Activated CD8-positive, alpha-beta memory T cell treated with anti-CD3 and anti-CD28 coated beads, Interleukin-2, amount 10 ng/mL, durations not matched to agents 7 days and 5 days (primary cell): ENCODE data around the gene GAS2L1. TPM values are rescaled to one million over a fixed set of nuclear protein-coding genes. Genes with fewer than 3 reads are reported as not detected.
A peak's percentile ranks its signal among the peaks of the same experiment; 100 is the strongest.

Experiments used
- ATAC-seq: fragments of 150-1000 bp; cut with Tn5 transposase; one replicate; pipeline ENCODE4 v1.10.0; 2021; ENCODE audit warnings: moderate library complexity
- CTCF ChIA-PET: fragments of 350-600 bp; sonication (Branson Sonifier 250); formaldehyde crosslinking; loops from one replicate; lab custom pipeline; 2021; ENCODE audit warnings: antibody characterized with exemption; lab: Charles Lee
- DNase-seq: peaks from one replicate; pipeline ENCODE4 v3.0.0-alpha.2; 2020
- H3K27ac Mint-ChIP-seq: one replicate; pipeline ENCODE4 v1.8.0; 2021; ENCODE audit warnings: mild to moderate bottlenecking, mixed read lengths
- H3K27me3 Mint-ChIP-seq: one replicate; pipeline ENCODE4 v1.8.0; 2021; ENCODE audit warnings: mixed read lengths
- H3K36me3 Mint-ChIP-seq: one replicate; pipeline ENCODE4 v1.8.0; 2021; ENCODE audit warnings: mild to moderate bottlenecking, mixed read lengths
- H3K4me1 Mint-ChIP-seq: one replicate; pipeline ENCODE4 v1.8.0; 2021; ENCODE audit warnings: mixed read lengths
- H3K4me3 Mint-ChIP-seq: one replicate; pipeline ENCODE4 v1.8.0; 2021; ENCODE audit warnings: mild to moderate bottlenecking, moderate library complexity, mixed read lengths
- H3K9me3 Mint-ChIP-seq: one replicate; pipeline ENCODE4 v1.8.0; 2022; ENCODE audit warnings: low read depth, mixed read lengths
- total RNA-seq, 2 experiments: library from RNA; stranded (reverse); gene quantifications; one replicate each; pipeline ENCODE4 v1.2.3, GENCODE V29; 2021

The GAS2L1 gene
- total RNA-seq, 2 experiments from 2014 or later, result 12.0 to 16.9 TPM

GRCh38 chr22:29290061-29290460 lies 16.4 kb upstream of the GAS2L1 start:
- CTCF ChIA-PET, result no interaction called here
- Mint-ChIP-seq H3K9me3 (no peaks in the 10 kb centered on the region), H3K27me3 (no peaks in the 10 kb centered on the region), H3K27ac (no peak overlapping the region), H3K4me1 (peaks cover 6% of the 10 kb centered on the region), H3K36me3 (peaks cover 66% of the 10 kb centered on the region), H3K4me3 (no peak overlapping the region)
- DNase-seq, result no peak
- ATAC-seq, result no peak

- Mint-ChIP-seq H3K36me3 (peaks cover 67% of the 10 kb centered on the region), H3K27me3 (no peaks in the 10 kb centered on the region), H3K9me3 (no peaks in the 10 kb centered on the region), H3K27ac (no peak overlapping the region), H3K4me1 (peaks cover 6% of the 10 kb centered on the region), H3K4me3 (no peak overlapping the region)
- CTCF ChIA-PET, result no interaction called here
- ATAC-seq (no peak), DNase-seq (no peak)
These were observed 15.2 kb upstream of the GAS2L1 start for GRCh38 chr22:29291215-29291614.

- Mint-ChIP-seq H3K9me3 (no peaks in the 10 kb centered on the region), H3K27me3 (no peaks in the 10 kb centered on the region), H3K4me1 (peaks cover 2% of the 10 kb centered on the region), H3K36me3 (peaks cover 66% of the 10 kb centered on the region), H3K4me3 (no peak overlapping the region), H3K27ac (no peak overlapping the region)
- CTCF ChIA-PET, result no interaction called here
- DNase-seq (no peak), ATAC-seq (no peak)
These were observed 14.1 kb upstream of the GAS2L1 start for GRCh38 chr22:29292379-29292778.

- Mint-ChIP-seq H3K4me3 (no peak overlapping the region), H3K9me3 (no peaks in the 10 kb centered on the region), H3K27me3 (no peaks in the 10 kb centered on the region), H3K4me1 (no peaks in the 10 kb centered on the region), H3K27ac (no peak overlapping the region), H3K36me3 (peaks cover 49% of the 10 kb centered on the region)
- CTCF ChIA-PET, result interaction anchor here (0.8 kb wide), 1 partner anchor 11 kb away, joined by 3 read pairs; no protein-coding TSS in a partner anchor
- ATAC-seq (no peak), DNase-seq (no peak)
These were observed 7.8 kb upstream of the GAS2L1 start for GRCh38 chr22:29298641-29299040.

- no peaks in the 10 kb centered on the region for H3K27me3 Mint-ChIP-seq
- ATAC-seq (no peak), DNase-seq (no peak)
- no peaks in the 10 kb centered on the region for H3K9me3 Mint-ChIP-seq
- H3K4me3 Mint-ChIP-seq, result no peak overlapping the region
- H3K27ac Mint-ChIP-seq, result no peak overlapping the region
- no peaks in the 10 kb centered on the region for H3K4me1 Mint-ChIP-seq
- H3K36me3 Mint-ChIP-seq, result peaks cover 47% of the 10 kb centered on the region
- CTCF ChIA-PET, result interaction anchor here (0.6 kb wide), 1 partner anchor 148 kb away, joined by 3 read pairs; no protein-coding TSS in a partner anchor
These were observed 7.1 kb upstream of the GAS2L1 start for GRCh38 chr22:29299136-29299900.

GRCh38 chr22:29300467-29300806 lies 6.0 kb upstream of the GAS2L1 start:
- peaks cover 43% of the 10 kb centered on the region for H3K36me3 Mint-ChIP-seq
- H3K27me3 Mint-ChIP-seq, result peaks cover 4% of the 10 kb centered on the region
- H3K4me1 Mint-ChIP-seq, result no peaks in the 10 kb centered on the region
- no peak overlapping the region for H3K4me3 Mint-ChIP-seq
- no peak for DNase-seq
- no peak for ATAC-seq
- CTCF ChIA-PET, result no interaction called here
- H3K9me3 Mint-ChIP-seq, result no peaks in the 10 kb centered on the region
- H3K27ac Mint-ChIP-seq, result no peak overlapping the region

- Mint-ChIP-seq H3K4me1 (peaks cover 2% of the 10 kb centered on the region), H3K27me3 (peaks cover 5% of the 10 kb centered on the region), H3K36me3 (peaks cover 38% of the 10 kb centered on the region), H3K4me3 (no peak overlapping the region), H3K9me3 (no peaks in the 10 kb centered on the region), H3K27ac (peak overlapping the region; percentile 65)
- no peak for ATAC-seq
- no peak for DNase-seq
- CTCF ChIA-PET, result no interaction called here
These were observed 5.4 kb upstream of the GAS2L1 start for GRCh38 chr22:29300807-29301601.

- H3K27me3 Mint-ChIP-seq, result peaks cover 6% of the 10 kb centered on the region
- H3K36me3 Mint-ChIP-seq, result peaks cover 32% of the 10 kb centered on the region
- H3K9me3 Mint-ChIP-seq, result no peaks in the 10 kb centered on the region
- CTCF ChIA-PET, result interaction anchor here (2.2 kb wide), 1 partner anchor 11 kb away, joined by 10 read pairs; no protein-coding TSS in a partner anchor
- H3K4me3 Mint-ChIP-seq, result no peak overlapping the region
- H3K4me1 Mint-ChIP-seq, result peaks cover 6% of the 10 kb centered on the region
- DNase-seq, result no peak
- ATAC-seq, result no peak
- no peak overlapping the region for H3K27ac Mint-ChIP-seq
These were observed 4.6 kb upstream of the GAS2L1 start for GRCh38 chr22:29301716-29302401.

- peaks cover 7% of the 10 kb centered on the region for H3K4me1 Mint-ChIP-seq
- no peak overlapping the region for H3K27ac Mint-ChIP-seq
- ATAC-seq (no peak), DNase-seq (no peak)
- H3K9me3 Mint-ChIP-seq, result no peaks in the 10 kb centered on the region
- peaks cover 28% of the 10 kb centered on the region for H3K36me3 Mint-ChIP-seq
- H3K4me3 Mint-ChIP-seq, result no peak overlapping the region
- CTCF ChIA-PET, result interaction anchor here (2.2 kb wide), 1 partner anchor 11 kb away, joined by 10 read pairs; no protein-coding TSS in a partner anchor
- H3K27me3 Mint-ChIP-seq, result peaks cover 7% of the 10 kb centered on the region
These were observed 4.1 kb upstream of the GAS2L1 start for GRCh38 chr22:29302402-29302680.

GRCh38 chr22:29302681-29303465 lies 3.6 kb upstream of the GAS2L1 start:
- H3K27ac Mint-ChIP-seq, result no peak overlapping the region
- ATAC-seq, result no peak

GRCh38 chr22:29305836-29306174 lies 645 bp upstream of the GAS2L1 start:
- Mint-ChIP-seq H3K4me1 (peaks cover 36% of the 10 kb centered on the region), H3K36me3 (peaks cover 3% of the 10 kb centered on the region), H3K27ac (no peak overlapping the region), H3K27me3 (peaks cover 9% of the 10 kb centered on the region), H3K9me3 (no peaks in the 10 kb centered on the region), H3K4me3 (peak overlapping the region; percentile 75)
- no peak for ATAC-seq
- DNase-seq, result no peak
- CTCF ChIA-PET, result interaction anchor here (0.6 to 1.9 kb wide), 5 partner anchors 13 to 58 kb away, joined by 3 to 4 read pairs (median 4); no protein-coding TSS in a partner anchor

More at GRCh38 chr22:29302681-29303465, 3.6 kb upstream of the GAS2L1 start:
- H3K4me1 Mint-ChIP-seq, result peaks cover 12% of the 10 kb centered on the region
- H3K4me3 Mint-ChIP-seq, result no peak overlapping the region
- peaks cover 9% of the 10 kb centered on the region for H3K27me3 Mint-ChIP-seq
- no peak for DNase-seq
- CTCF ChIA-PET, result interaction anchor here (1.3 to 2.2 kb wide), 2 partner anchors 10 to 57 kb away, joined by 3 to 10 read pairs; no protein-coding TSS in a partner anchor
- peaks cover 23% of the 10 kb centered on the region for H3K36me3 Mint-ChIP-seq
- no peaks in the 10 kb centered on the region for H3K9me3 Mint-ChIP-seq

GRCh38 chr22:29306835-29307595 lies 565 bp downstream of the GAS2L1 start:
- DNase-seq, result no peak
- Mint-ChIP-seq H3K4me3 (peak overlapping the region; percentile 79), H3K9me3 (no peaks in the 10 kb centered on the region), H3K4me1 (peaks cover 42% of the 10 kb centered on the region), H3K27me3 (peaks cover 10% of the 10 kb centered on the region), H3K36me3 (no peaks in the 10 kb centered on the region), H3K27ac (peak overlapping the region; percentile 46)
- CTCF ChIA-PET, result interaction anchor here (1.0 to 1.9 kb wide), 3 partner anchors 16 to 30 kb away, joined by 3 to 4 read pairs (median 4); no protein-coding TSS in a partner anchor
- ATAC-seq, result peak; percentile 43
